Ramos (cell line): ENCODE data around the gene AHDC1.
"Not testable (repeated sequence)": the region's sequence is repeated elsewhere in the genome, so short reads cannot be mapped to it uniquely, and the experiment has no call there.

Experiments used
- in situ Hi-C: fragments of 300-500 bp; cut with MboI; formaldehyde crosslinking; loops from one replicate; pipeline ENCODE4 v1.14.3; 2022; ENCODE audit warnings: low sequenced_read_pairs; ENCODE audit not compliant: unreplicated experiment

The AHDC1 gene

DNA sequence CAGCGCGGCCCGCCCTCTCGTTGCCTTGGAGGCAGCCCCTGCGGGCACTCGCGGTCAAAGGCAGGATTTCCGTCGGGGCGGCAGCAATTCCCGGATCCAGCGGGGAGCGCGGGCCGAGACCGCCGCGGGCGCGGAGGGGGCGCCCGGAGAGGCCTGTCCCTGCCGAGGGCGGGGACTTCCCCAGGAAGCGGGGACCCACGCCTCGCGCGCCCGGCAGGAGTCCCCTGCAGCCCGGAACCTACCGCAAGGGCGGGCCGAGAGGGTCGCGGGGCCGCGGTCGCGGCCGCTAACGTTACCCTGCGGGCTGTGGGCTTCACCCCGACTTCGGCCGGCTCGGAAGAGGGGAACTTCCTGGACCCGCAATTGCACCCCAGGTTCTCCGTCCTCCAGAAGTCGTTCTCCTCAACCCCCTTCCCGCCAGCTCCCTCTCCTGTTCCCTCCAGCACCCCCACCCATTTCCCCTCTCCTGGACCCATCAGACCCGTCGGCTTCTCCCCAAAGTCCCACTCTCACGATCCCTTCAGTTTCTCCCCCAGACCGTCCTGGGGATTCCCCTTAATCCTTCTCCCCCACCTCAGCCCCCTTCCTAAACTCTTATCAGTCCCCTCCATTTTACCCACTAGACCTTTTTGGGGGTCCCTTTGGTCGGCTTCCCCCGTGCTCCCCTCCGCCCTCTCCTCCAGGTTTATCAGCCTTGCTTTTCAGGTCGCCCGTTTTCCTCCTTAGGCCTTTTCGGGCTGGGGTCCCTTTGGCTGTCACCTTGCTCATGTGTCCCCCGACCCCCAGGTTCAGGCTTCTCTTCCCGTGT is 30.4 kb upstream of the AHDC1 start:
- in situ Hi-C loops, result no loop called here

DNA sequence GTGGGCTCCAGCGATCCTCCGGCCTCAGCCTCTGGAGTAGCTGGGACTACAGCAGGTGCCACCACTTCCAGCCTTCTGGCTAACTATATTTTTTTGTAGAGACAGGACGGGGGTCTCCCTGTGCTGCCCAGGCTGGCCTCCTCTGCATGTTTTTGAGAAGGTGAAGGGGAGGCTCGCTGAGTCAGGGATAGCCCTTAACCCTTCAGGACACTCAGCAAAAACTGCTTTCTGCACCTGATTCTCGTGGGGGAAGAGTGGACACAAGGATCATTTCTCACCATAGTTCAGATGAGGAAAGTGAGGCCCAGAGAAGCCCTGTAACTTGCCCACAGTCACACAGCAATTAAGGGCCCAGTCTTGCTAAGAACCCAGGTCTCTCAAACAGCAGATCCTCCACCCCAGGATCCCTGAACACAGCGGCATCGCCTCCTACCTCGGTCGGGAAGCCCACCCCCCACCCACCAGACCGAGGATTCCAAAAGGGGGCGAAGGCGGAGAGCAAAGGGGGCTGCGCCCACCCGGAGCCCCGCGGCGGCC is 29.8 kb upstream of the AHDC1 start:
- in situ Hi-C loops, result no loop called here

DNA sequence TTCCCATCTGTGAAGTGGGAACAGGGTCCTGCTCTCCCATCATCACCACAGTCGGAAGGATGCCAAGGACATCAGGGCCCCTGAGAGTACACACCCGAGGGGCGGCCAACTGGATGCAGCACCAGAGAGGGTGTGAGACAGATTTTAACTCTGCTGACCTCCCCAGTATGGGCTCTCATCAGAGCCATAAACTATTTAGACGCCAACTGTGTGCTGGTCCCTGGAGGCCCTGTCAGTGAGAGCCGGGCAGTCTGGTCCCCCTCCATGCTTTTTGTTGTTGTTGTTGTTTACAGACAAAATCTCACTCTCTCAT is 29.3 kb upstream of the AHDC1 start:
- in situ Hi-C loops, result no loop called here

DNA sequence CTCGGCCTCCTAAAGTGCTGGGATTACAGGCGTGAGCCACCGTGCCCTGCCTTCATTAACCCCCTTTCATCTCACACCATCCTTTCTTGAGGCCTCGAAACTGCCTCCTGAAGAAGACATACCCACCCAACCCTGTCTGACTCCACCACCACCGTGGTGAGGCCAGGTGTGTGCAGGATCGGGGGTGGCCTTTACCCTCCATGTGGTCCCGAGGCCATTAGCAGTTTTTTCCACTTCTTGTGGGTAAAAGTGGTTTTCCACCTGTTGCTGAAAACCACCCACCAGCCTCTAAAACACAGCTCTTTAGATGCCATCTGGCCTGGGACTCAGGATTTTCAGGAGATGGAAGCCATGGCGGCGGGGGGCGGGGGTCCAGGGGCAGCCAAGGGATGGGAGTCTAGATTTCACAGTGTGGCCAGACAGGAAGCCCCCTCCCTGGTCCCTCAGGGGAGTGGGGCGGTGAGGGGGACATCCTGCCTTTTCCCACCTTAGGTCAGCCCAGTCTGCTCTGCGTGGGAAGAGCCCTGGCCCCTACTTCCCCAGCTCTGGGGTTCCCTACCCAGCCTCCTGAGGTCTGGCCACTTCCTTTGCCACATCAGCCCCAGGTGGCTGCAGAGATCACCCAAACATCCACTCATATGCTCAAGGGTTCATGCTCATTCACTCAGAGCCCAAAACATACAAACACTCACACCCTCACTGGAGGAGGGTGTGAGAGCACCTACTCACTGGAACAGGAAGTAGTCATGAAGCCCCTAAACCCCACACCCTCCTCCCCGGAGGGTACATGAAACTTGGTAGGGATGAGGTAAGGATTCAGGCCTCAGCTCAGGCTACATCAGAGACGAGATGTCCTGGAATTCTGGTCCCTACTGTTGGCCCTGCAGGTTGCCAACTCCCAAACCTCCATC is 28.7 kb upstream of the AHDC1 start:
- in situ Hi-C loops, result no loop called here

DNA sequence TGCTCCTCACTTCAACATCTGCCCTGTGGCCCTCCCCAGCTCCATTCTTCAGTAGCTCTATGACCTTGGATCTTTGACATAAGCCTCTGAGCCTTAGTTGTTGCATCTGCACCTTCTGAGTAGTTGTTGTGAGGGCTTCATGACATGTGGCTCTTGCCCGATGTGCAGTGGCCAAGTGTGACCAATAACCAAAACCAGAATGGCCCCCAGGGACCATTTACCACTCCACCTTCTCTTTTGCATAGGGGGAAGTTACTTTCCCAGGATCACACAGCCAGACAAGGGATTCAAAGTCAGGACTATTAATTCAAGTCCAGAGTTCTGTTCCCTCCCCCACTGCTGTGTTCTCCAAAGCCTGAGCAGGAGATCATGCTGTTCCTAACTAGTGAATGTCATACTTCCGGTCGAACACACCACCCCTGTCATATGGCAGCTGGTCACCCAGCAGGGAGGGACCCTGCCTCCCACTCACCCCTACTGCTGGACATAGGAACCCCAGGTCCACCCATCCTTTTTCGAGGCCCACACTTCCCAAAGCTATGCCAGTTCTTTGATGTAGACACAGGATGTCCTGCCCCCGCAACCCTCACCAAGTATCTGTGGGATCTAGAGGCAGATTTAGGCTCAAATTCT is 27.0 kb upstream of the AHDC1 start:
- in situ Hi-C loops, result no loop called here

DNA sequence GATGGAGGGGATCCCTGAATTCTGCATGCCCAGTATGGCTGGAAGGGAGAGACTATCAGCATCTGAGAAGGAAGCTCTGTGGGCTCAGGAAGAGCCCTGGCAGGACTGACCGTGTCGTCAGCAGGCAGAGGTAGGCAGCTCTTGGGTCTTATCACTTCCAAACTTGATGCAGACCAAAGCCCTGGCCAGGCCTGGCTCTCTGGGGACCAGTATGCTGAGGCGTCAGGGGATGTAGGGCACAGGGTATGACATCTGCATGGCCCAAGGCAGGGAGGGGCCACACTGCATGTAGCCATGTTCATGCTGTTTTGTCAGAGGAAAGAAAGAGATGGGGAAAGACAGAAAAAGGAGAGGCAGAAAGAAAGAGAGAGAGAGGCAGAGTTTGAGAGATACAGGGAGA is 24.8 kb upstream of the AHDC1 start:
- in situ Hi-C loops, result no loop called here

DNA sequence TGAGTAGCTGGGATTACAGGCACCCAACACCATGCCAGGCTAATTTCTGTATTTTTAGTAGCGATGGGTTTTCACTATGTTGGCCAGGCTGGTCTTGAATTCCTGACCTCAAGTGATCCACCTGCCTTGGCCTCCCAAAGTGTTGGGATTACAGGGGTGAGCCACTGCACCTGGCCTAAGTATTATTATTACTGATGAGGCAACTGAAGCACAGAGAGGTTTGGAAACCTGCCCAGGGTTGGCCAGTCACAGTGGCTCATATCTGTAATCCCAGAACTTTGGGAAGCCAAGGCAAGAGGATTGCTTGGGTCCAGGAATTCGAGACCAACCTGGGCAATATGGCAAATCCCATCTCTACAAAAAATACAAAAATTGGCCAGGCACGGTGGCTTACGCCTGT is 23.8 kb upstream of the AHDC1 start:
- in situ Hi-C loops, result not testable (repeated sequence)

DNA sequence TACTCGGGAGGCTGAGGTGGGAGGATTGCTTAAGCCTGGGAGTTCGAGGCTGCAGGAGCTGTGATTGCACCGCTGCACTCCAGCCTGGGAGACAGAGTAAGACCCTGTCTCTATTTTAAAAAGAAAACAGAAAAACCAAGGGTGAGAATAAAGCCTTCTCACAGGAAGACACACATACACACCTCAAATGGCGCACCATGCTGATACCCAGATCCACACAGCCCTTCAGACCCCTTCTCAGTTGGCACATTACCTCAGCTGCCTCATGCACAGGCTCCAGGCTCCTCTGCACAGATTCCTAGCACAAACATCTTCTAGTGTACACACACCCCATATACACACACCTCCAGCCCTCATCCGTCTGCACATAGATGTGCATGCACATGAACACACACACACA is 23.1 kb upstream of the AHDC1 start:
- in situ Hi-C loops, result no loop called here

DNA sequence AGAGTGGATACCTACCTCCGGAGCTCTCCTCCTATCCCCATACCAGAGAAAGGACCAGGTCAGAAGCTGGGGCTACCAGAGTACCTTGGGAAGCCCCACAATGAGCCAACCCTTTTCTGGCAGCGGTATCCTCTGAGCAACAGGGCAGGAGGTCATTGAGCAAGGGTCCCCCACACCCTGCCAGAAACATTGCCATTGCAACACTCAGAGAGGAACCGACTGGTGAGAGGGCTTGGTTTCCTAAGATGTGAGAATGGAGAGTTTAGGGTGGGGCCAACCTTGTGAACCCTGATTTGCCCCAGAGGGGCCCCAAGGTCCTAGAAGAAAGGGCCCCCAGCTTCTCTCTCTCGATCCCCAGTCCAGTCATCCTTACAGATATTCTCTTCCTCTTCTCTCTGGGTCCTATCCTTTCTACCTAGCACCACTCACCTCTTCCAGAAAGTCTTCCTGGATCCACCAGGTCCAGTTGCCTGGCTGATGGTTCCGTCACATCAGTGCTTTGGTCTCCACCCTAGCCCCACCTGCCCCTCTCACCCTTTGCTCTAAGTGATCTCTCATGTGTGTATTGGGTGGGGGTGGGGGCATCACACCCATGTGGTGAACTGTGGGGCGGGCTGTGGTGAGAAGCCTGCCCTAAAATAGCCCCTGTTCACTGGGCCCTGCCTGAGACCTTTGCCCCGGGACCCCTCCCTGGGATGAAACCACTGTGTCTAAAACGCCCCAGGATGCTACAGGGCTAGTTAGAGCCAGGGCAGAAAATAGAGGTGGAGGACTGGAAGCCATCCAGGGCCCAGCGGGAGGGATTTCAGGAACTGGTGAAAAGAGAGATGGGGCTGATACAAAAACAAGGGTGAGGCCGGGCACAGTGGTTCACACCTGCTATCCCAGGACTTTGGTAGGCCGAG is 22.3 kb upstream of the AHDC1 start:
- in situ Hi-C loops, result no loop called here

DNA sequence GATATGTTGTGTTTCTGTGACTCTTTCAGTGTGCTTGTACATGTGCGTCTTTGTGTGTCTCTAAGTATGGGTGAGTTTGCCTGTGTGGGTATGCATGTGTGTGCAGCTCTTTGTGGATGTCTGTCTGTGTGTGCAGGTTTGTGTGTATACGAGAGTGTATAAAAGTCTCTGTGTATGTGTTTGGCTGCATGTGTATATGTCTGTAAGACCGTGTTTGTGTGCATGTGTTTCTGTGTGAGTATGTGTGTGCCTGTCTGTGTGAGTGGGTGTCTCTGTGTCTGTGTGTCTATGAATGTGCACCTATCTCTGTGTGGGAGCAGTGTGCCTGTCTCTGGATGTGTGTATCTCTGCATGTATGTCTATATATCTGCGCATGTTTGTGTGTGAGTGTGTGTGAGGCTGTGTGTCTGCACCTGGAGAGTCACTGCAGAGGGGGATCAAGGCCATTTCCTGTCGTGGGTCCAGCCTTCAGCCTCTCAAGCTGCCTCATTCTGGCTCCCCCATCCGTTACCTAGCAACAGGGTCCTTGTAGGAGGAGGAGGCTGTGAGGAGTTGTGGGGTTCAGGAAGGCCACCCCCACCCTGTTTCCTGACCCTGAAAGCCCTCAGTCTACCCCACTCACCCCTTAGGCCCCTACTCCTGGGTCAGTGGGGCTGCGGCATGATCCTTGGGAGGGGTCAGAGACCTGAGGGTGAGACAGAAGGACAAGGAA is 20.7 kb upstream of the AHDC1 start:
- in situ Hi-C loops, result no loop called here

DNA sequence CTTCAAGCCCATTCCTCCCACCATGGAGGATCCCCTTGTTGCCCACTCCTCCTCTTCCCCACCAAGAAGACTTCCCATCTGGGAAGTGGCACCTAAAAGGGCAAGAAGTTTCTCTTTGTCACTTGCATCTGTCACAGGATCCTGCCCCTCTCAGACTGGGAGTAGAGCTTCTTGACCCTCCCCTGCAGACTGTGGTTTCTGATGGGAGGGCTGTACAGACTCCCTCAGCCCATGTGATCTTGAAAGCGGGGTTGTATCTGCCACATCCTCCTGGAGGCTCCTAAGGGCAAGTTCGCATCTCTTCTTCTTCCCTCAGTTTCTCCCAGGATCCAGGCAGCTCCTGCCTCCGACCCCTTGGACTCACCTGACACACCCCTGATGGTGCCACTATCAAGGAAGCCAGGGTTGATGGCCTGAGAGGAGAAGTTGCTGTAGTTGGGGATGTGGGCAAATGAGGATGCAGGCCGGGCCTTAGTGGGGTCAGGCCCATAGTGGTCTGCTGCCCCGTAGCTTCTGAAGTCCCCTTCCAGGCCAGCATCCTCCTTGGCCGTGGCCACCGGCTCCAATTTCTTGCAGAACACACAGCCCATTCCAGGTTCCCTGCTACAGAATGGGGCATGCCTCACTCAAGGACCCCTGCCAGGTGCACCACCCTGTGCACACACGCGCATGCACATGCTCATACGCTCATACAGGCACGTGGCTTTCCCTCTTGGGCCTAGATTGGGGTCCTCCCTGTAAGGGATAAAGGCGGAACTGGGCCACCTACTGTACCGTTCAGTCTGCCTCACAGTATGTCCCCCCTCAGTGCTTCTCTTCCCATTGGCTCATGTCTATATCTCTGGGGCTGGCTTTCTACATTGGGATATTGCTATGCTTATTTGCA is 19.6 kb upstream of the AHDC1 start:
- in situ Hi-C loops, result no loop called here

DNA sequence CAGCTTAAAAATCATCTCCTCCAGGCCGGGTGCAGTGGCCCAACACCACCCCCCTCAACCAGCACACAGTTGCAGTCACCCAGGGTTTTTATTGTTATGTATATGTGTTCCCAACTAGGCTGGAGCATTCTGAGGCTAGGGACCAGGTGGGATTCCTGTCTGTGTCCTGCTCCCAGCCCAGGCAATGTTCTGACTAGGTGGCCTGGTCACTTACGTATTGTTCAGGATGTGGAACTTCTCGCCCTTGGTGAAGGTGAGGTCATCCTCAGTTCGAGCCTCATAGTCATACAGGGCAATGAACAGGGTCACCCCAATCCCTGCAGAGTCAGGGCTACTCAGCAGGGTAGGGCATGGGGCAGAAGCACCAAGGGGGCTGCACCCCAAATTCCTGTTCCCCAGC is 18.9 kb upstream of the AHDC1 start:
- in situ Hi-C loops, result no loop called here

DNA sequence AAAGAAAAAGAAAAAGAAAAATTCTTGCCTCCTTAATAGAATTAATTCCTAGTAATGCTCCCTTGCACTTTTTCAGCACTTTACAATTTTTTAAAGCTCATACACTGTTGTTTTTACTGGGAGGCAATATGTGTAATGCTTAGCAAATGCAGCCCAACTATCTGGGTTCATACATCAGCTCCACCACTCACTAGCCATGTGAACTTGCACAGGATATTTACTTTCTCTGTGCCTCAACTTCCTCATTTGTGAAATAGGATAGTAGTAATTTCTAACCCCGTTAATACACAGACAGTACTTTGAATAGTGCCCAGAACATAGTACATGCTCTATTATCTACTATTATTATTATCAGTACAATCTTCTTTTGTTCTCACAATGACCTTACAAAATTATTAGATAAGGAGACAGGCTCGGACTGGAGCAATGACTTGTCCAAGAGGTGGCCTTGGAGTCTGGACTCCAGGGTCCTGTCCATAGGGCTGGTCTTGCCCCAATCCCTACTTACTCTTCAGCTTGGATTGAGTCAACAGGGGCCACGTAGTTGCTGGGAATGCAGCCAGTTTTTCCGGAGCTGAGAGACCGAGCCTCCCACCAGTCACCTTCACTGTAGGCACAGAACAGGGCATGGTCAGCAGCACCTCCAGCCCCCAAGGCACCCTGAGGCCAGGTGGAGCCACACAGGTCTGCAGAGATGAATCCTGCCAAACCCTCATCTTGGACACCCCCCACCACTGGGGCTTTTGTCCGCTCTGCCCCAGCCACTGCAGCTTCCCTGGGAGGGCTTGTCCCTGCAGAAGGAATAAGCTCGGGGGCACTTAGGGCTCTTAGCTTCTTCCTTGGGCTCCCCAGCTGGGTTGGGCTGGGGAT is 17.3 kb upstream of the AHDC1 start:
- in situ Hi-C loops, result no loop called here

DNA sequence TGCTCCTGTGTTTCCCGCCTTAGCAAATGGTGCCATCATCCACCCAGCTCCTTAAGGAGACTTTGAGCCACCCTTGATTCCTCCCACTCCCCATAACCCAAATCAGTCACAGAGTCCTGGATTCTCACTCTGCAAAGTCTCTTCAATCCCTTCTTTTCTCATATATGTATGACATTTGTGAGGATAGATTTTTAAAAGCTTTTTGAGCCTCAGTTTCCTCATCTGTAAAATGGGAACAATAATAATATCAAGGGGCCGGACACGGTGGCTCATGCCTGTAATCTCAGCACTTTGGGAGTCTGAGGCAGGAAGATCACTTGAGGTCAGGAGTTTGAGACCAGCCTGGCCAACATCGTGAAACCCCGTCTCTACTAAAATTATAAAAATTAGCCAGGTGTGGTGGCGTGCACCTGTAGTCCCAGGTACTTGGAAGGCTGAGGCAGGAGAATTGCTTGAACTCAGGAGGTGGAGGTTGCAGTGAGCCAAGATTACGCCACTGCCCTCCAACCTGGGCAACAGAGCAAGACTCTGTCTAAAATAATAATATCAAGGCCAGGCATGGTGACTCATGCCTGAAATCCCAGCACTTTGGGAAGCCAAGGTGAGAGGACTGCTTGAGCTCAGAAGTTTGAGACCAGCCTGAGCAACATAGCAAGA is 16.0 kb upstream of the AHDC1 start:
- in situ Hi-C loops, result not testable (repeated sequence)

DNA sequence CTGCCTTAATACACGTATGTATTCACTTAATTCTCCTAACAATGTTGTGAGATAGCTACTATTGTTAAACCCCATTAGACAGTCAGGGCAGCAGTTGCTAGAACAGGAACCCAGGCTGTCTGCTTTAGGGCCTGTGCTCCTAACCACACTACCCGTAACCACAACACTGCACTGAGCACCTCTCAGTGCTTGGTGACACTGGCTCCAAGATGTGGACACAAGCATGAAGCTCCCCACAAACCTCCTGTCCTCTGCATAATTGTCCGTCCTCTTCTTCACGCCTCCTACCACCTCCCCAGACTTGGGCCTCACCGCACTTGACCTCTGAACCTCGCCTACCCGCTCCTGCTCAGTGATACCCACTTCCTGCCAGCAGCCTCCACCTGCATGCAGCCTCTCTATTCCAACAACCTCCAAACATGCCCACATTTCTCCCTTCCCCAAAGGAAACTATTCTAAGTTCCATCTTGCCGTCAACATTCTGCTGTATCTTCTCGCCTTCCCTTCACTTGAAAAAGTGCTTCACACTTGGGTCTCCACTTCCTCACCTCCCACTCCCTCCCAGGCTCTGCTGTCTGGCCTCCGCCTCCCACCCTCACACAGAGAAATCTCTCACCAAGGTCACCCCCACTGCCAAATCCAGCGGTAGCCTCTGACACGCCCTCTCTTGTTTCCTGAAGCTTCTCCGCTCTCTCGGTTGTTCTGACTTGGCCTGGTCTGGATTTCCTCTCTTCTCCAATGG is 14.6 kb upstream of the AHDC1 start:
- in situ Hi-C loops, result no loop called here

DNA sequence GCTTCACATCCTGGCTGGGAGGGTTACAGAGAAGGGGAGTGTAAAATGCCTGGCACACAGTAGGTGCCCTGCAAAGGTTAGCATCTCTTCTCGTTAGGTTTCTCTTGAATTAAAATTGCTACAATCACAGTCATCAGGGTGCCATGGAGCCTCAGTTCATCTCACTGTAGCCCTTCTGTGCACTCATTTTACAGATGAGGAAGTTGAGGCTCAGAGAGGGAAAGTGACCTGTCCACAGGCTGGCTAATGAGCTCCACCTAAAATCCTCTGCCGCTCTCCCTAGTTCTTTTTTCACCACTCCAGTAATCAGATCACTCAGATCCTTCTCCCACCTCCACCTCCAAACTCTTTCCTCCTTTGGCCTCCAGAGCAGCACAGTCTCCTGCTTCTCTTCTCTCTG is 13.5 kb upstream of the AHDC1 start:
- in situ Hi-C loops, result no loop called here
